NCI-H82 (cell line): ENCODE data around the gene C3orf22.

Experiments used
- DNase-seq: peaks from one replicate; lab custom pipeline; 2025; lab: John Stamatoyannopoulos, UW

C3orf22 gene

DNA sequence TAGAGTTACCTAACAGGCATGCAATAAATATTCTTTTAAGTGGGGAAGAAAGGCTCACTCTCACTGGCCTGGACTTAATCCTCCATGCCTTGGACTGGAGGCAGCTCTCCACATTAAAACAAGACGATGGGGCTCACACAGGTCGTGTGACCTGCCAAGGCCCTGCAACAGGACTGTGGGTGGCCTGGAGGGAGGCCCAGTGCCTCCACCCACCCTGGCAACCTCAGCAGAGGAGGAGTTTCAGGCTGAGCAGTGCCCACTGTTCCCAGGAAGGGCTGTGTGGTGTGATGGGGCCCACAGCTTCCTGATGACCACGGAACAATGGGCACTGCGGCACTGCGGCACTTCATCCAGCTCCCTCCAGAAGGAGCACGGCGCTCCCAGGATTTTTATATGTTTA lies 46.7 kb downstream of the C3orf22 start:
- no peak for DNase-seq

DNA sequence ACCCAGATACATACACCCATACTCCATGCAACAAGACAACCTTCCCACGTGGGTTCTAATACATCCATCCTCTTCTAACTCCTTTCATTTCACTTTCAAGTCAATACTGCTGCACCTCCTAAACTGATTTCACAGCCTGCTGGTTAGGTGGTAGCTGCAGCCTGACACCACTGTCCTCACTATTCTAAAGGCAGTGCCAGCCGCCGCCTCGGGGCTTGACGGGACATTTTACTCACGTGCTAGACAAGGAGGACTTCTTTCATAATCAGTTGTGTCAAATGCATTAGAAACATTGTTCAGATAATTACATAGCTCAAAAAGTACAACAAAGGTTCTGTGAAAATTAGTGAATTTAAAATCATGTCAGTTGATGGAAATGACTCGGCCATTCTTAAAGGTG lies 47.4 kb downstream of the C3orf22 start:
- no peak for DNase-seq

DNA sequence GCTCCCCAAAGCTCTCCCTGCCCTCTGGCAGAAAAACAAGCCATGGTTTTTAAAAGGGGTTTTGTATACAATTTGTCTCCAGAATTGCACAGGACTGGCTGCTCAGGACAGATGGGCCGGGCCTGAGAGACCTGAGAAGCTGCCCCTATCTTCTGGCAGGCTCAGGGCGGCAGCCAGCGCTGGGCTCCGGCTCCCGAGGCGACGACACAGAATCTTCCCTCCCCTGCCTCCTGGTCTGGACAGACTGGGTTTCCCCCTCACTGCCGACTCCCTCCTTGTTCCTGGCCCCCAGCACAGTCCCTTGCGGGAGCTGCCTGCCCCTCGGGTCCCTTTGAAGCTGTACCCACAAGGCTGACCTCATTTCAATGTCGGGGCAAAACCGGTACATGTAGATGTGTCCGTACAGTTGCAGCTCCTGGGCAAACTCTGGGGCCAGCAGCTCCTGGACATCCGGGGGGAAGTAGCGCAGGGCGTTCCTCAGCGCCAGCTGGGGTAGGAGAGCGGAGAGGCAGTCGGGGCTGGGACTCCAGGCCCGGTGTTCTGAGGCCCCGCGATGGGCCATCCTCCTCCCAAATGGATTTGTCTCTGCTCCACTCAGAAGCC lies 48.3 kb downstream of the C3orf22 start:
- no peak for DNase-seq

DNA sequence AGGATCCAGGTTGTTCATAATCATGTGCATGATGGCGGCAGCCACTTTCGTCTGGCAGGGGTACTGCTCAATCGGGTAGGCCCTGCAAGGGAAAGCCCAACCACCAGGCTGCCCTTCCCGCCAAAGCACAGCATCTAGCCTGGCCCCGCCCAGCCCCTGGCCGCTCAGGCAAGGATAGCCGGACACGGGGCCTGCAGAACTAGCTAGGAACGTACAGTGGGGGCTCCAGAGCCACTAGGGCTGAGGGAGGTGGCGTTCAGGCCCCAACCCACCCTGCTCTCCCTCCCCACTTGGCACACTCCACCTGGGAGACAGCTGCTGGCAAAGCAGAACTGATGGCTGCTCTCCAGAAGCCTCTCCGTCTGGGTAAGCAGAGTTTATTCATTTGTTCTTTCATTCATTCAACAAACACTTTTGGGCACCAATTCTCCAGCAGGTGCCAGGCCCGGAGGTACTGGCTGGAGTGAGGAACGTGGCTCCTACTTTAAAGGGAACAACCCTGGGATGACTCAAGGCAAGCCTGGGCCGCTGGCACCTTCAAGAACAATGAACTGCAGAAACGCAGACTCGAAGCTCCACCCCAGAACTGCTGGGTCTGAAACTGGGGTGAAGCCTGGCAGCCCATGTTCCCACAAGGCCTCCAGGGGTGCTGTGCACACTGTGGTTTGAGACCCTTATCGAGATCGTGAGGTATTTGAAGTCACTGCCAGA lies 49.0 kb downstream of the C3orf22 start:
- DNase-seq, result no peak

DNA sequence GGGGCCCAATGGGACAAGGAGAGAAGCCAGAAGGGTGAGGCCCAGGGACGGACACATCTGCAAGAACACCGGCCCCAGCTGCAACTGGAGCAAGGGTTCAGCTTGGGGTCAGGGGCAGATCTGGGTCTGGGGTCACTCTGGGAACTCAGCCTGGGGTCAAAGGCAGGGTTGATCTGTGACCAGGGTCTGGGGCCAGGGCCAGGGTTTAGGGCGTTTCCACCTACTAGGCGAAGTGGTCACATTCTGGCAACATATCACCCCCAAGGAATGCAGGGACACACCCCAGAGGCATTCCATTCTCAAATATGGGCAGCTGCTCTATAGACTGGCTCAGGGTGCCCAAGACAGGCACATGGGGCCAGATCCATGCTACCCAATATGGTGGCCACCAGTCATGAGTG lies 50.2 kb downstream of the C3orf22 start:
- no peak for DNase-seq

DNA sequence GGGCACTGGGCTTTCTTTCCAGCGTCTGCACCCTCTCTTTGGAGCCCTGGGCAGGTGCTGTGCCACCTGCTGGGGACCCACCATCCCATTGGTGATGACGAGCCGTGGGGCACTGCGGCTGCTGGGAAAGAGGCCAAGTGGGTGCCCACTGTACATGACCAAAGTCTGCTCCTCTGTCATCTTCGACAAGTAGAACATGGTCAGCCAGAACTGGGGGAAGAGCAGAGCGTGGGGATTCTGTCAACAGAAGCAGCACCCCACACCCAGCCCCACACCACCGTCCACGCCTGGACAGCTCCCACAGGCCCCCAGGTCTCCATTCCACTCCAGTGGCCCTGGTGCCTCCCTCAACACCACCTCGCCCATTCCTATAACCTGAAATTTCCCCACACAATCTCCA lies 50.8 kb downstream of the C3orf22 start:
- no peak for DNase-seq

DNA sequence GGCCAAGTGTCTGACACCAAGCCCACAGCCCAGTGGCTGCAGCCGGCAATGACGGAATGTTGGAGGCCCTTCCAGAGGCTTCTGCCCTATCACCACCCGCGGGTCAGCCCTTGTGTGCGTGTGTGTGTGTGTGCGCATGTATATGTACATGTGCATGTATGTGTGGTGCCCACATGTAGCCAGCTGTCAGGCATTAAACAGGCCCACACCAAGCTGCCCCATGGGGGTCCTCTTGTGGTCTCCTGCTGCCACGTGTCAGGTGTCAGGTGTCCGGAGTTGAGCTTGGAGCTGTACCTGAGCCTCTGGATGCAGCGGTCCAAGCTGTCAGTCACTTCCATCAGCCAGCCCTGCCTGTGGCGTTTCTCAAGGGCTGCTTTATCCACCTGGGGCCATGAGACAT lies 55.0 kb downstream of the C3orf22 start:
- no peak for DNase-seq

DNA sequence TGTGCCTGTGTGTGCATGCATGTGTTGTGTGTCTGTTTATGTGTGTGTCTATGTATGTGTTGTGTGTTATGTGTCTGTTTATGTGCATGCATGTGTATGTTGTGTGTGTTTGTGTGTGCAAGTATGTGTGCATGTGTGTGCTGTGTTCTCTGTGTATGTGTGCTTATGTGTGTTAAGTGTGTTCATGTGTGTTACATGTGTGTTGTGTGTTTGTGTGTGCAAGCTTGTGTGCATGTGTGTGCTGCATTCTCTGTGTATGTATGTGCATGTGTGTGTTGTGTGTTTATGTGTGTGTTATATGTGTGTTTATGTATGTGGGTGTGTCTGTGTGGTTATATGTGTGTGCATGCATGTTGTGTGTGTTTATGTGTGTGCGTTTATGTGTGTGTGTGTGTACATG lies 56.1 kb downstream of the C3orf22 start:
- DNase-seq, result no peak

DNA sequence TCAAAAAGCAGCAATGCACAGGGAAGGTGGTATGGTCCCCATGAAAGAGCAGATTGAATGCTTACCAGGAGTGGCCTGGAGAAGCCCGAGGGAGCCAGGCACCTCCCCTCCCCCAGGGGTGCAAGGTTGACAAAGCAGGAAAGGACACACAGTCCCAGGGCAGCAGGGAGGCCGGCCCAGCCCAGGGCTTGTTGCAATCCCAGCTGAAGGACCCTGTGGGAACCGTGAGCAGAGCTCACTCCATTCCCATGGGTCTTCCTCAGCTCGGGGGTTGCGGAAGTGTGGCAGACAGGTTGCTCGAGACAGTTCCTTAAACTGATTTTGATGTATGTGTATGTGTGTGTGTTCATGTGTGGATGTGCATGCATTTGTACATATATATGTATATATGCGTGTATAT lies 57.0 kb downstream of the C3orf22 start:
- DNase-seq, result no peak

DNA sequence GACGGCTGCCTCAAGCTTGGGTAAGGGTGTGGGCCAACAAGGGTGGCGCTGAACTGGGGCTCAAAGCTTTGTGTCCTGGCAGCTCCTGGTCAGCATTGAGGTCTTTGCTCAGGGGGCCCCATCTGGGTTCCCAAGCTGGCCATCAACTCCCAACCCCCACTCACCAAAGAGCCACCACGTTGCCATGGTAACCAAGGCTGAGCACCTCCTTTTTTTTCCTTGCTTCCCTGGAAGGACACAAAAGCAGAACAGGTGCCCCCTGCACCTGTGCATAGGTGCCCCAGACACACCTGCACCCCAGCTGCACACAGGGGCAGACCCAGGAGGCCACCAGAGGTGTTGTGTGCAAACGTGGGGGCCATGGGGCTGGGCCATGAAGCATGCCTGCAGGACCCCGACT lies 57.7 kb downstream of the C3orf22 start:
- DNase-seq, result no peak

DNA sequence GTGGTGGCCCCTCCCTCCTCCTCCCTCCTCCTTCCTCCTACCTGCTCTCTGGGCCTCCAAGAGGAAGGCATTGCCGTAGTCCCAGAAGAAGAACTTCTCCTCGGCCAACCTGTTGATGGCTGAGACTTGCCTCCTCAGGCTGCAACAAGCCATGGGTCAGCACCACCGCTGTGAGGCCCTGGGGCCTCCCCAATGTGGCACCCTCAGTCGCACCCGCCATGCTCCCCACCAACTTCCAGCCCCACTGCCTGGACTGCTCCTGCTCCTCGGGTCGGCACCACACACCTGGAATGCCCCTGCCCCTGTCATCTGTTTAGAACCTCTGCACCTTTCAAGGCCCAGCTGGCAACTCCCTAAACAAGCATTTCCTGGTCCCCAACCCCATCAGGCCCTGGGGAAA lies 58.7 kb downstream of the C3orf22 start:
- no peak for DNase-seq
